DND-41 (cell line): ENCODE results near the gene NODAL.

ENCODE experiments used
- ATAC-seq: fragments of 200-7000 bp; cut with Tn5 transposase; 3 replicates; pipeline ENCODE4 v1.9.1; 2021; ENCODE audit warnings: low read depth; ENCODE audit not compliant: insufficient read depth
- DNase-seq: peaks from one replicate; pipeline ENCODE4 v3.0.0-alpha.2; 2020
- H2AFZ ChIP-seq: 2 replicates; pipeline ENCODE4 v1.6.0; 2012; ENCODE audit warnings: low read depth, low read length
- H3K27ac ChIP-seq: 2 replicates; pipeline ENCODE4 v1.5.1; 2012; ENCODE audit warnings: low read length, inconsistent platforms
- H3K27me3 ChIP-seq: fragments of 200-600 bp; sonication (generic); 2 replicates; pipeline ENCODE4 v1.6.0; 2012; ENCODE audit warnings: low read length, mild to moderate bottlenecking, inconsistent platforms; ENCODE audit not compliant: insufficient read depth, poor library complexity
- H3K36me3 ChIP-seq: 2 replicates; pipeline ENCODE4 v1.5.1; 2012; ENCODE audit warnings: low read length, inconsistent platforms; ENCODE audit not compliant: insufficient read depth
- H3K4me1 ChIP-seq: 2 replicates; pipeline ENCODE4 v1.5.1; 2012; ENCODE audit warnings: mild to moderate bottlenecking, low read length; ENCODE audit not compliant: insufficient read depth
- H3K4me2 ChIP-seq: 2 replicates; pipeline ENCODE4 v1.6.0; 2012; ENCODE audit warnings: mild to moderate bottlenecking, moderate library complexity, low read length, inconsistent platforms; ENCODE audit not compliant: insufficient read depth
- H3K4me3 ChIP-seq, 2 experiments: fragments of 200-600 bp in 1 of 2; shearing (Covaris generic) in 1 of 2; 2 replicates each; pipeline ENCODE4 v1.5.1; 2012 to 2016; ENCODE audit warnings: inconsistent platforms in 2 of 2, low read length in 2 of 2, mild to moderate bottlenecking in 2 of 2, low read depth in 1 of 2, moderate library complexity in 1 of 2
- H3K79me2 ChIP-seq: 2 replicates; pipeline ENCODE4 v1.6.0; 2012; ENCODE audit warnings: low read length, inconsistent platforms; ENCODE audit not compliant: insufficient read depth
- H3K9ac ChIP-seq: 2 replicates; pipeline ENCODE4 v1.6.0; 2012; ENCODE audit warnings: low read depth, mild to moderate bottlenecking, inconsistent platforms, low read length, moderate library complexity
- H3K9me3 ChIP-seq: 2 replicates; pipeline ENCODE4 v1.5.1; 2012; ENCODE audit warnings: low read length, moderate library complexity, mild to moderate bottlenecking, inconsistent platforms; ENCODE audit not compliant: insufficient read depth, severe bottlenecking
- H4K20me1 ChIP-seq: 2 replicates; pipeline ENCODE4 v1.6.0; 2012; ENCODE audit warnings: low read length; ENCODE audit not compliant: insufficient read depth
- EZH2 ChIP-seq: IDR thresholded peaks from 3 replicates; pipeline ENCODE4 v1.6.1; 2012; ENCODE audit warnings: borderline replicate concordance, low read depth, mild to moderate bottlenecking, moderate library complexity, low read length, inconsistent platforms; ENCODE audit not compliant: severe bottlenecking
- TF ChIP-seq, protein P1 (sequence below): IDR thresholded peaks from 2 replicates; pipeline ENCODE4 v1.5.1; 2012; ENCODE audit warnings: borderline replicate concordance, low read length, moderate library complexity, mild to moderate bottlenecking; ENCODE audit not compliant: poor library complexity, severe bottlenecking; ENCODE audit errors: extremely low read depth

The NODAL gene

DNA sequence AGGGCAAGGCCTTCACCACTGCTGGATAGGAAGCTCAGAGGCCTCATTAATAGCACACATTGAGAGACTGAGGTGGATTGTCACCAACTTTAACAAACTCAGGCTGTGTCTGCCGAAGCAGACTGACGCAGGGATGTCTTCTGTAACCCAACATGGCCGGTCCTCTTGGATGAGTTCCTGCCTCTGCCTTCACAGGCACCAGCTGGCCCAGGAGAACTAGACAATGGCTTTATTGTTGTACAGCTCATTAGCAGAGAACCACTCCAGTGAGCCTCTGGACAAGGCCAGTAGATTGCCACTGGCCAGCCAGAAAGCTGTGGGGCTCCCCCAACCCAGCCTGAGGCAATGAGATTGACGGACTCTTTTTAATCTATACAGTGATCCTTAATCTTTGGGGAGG is 9.4 kb downstream of the NODAL start:
- Histone ChIP-seq H3K27me3 (no peaks in the 10 kb centered on the region), H3K27ac (no peak overlapping the region), H3K9me3 (no peaks in the 10 kb centered on the region), H4K20me1 (peaks cover 3% of the 10 kb centered on the region; the same call in 1 of the 2 replicates), H3K36me3 (peaks cover 26% of the 10 kb centered on the region), H3K79me2 (no peaks in the 10 kb centered on the region), H2AFZ (no peak overlapping the region), H3K4me3 (no peak overlapping the region), H3K4me1 (no peaks in the 10 kb centered on the region), H3K4me2 (no peak overlapping the region), H3K9ac (no peak overlapping the region)
- no peak for TF ChIP-seq EZH2
- TF ChIP-seq, protein P1, sequence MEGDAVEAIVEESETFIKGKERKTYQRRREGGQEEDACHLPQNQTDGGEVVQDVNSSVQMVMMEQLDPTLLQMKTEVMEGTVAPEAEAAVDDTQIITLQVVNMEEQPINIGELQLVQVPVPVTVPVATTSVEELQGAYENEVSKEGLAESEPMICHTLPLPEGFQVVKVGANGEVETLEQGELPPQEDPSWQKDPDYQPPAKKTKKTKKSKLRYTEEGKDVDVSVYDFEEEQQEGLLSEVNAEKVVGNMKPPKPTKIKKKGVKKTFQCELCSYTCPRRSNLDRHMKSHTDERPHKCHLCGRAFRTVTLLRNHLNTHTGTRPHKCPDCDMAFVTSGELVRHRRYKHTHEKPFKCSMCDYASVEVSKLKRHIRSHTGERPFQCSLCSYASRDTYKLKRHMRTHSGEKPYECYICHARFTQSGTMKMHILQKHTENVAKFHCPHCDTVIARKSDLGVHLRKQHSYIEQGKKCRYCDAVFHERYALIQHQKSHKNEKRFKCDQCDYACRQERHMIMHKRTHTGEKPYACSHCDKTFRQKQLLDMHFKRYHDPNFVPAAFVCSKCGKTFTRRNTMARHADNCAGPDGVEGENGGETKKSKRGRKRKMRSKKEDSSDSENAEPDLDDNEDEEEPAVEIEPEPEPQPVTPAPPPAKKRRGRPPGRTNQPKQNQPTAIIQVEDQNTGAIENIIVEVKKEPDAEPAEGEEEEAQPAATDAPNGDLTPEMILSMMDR: no peak
- DNase-seq (no peak), ATAC-seq (no peak)

DNA sequence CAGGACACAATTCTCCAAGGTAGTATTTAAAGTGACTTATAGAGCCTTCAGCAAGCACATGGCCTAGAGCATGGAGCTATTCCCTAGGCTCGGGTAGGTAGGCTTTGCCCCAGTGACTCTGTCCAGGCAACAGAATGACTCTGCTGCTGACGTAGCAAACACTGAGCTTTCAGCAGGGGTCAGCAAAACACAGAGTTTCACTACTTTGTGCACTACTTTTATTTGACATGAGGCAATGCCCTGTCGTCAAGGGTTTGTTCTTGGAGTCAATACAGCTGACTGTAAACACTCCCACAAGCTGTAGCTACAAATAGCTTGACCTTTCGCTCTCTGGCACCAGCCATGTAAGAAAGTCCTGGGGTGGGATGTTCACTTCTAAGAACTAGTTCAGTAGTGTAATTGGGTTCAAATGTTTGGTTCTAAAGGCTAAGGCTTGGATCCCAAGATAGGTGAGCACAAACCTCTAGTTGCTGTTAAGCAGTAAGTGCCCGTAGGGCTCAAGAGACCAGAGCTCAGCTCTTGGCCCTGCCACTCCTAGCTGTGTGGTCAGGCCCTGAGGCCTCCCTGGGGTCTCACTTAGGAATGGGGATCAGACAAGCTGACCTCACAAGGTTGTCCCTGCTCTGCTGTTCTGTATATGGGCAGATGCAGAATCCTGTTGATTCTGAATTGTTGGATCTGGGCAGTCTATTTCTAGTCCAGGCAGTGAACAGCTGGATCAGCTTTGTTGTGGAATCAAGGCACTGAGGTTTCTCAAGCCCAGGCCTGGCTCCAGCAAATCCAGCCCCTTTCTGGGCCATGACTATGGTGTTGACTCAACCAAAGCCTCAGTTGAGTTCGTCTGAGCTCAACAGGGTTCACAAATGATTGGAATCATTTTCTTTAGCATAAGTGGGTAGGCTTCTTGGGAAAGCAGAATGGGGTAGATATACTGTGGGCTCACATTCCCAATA is 10.7 kb downstream of the NODAL start:
- no peak overlapping the region for H3K4me2 ChIP-seq
- no peak overlapping the region for H3K9ac ChIP-seq
- ATAC-seq (no peak), DNase-seq (no peak)
- peaks cover 37% of the 10 kb centered on the region for H3K36me3 ChIP-seq
- TF ChIP-seq, protein P1: peak; percentile 24
- TF ChIP-seq EZH2: no peak
- no peaks in the 10 kb centered on the region for H3K79me2 ChIP-seq
- no peak overlapping the region for H2AFZ ChIP-seq
- no peaks in the 10 kb centered on the region for H3K4me1 ChIP-seq
- H4K20me1 ChIP-seq: peaks cover 3% of the 10 kb centered on the region; the same call in 1 of the 2 replicates
- no peaks in the 10 kb centered on the region for H3K27me3 ChIP-seq
- no peak overlapping the region for H3K27ac ChIP-seq
- no peak overlapping the region for H3K4me3 ChIP-seq
- no peaks in the 10 kb centered on the region for H3K9me3 ChIP-seq

DNA sequence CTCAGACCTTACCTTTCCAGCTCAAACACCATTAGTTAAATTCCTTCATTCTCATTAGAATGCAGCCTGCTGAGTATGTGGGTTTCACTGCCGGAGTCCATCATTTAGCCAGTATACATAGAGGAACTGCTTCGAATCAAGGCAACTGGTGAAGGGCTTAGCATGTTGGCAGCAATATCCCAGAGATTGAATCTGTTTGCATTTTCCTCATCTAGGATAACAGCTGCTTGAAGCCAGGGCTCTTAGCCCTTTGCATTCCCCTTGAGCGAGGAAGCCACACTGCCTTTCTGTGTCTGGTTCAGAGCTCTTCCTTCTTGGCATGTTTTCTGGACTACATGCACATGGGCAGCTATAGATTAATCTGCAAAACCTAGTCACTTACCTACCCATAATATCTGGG is 14.7 kb downstream of the NODAL start:
- Histone ChIP-seq H3K4me2 (no peak overlapping the region), H3K27ac (no peak overlapping the region), H3K4me1 (no peaks in the 10 kb centered on the region), H3K4me3 (no peak overlapping the region), H3K9ac (no peak overlapping the region), H3K27me3 (no peaks in the 10 kb centered on the region), H3K79me2 (no peaks in the 10 kb centered on the region), H3K9me3 (no peaks in the 10 kb centered on the region), H4K20me1 (peaks cover 4% of the 10 kb centered on the region; the same call in 1 of the 2 replicates), H2AFZ (no peak overlapping the region), H3K36me3 (peaks cover 77% of the 10 kb centered on the region)
- DNase-seq (no peak), ATAC-seq (no peak)
- TF ChIP-seq, protein P1: no peak
- TF ChIP-seq EZH2: no peak
